ENCODE data around the gene OR13C4. TPM values are rescaled to one million over a fixed set of nuclear protein-coding genes. Genes with fewer than 3 reads are reported as not detected.
"Not testable (repeated sequence)": the region's sequence is repeated elsewhere in the genome, so short reads cannot be mapped to it uniquely, and the experiment has no call there.

OR13C4 gene
- polyA plus RNA-seq, 1 donor from 2014 or later, result not detected

GRCh38 chr9:104536756-104537155, 9.7 kb upstream of the OR13C4 start, which contains the start of gene OR13C3:
TSS of gene OR13C3 (minus strand) at chr9:104536856. CDS start at chr9:104536723, 133 bp downstream.
- no peaks in the 10 kb centered on the region for H3K9me2 ChIP-seq (ENCODE audit: insufficient read depth, low read length)
- no peaks in the 10 kb centered on the region for H3K27me3 ChIP-seq (ENCODE audit: insufficient read depth, low read depth, low read length)
- no peaks in the 10 kb centered on the region for H3F3A ChIP-seq (ENCODE audit: insufficient read depth, low read length, poor library complexity, severe bottlenecking)
- TF ChIP-seq EZH2 (IDR thresholded peaks at IDR 0.05; ENCODE audit: borderline replicate concordance, insufficient read depth, low read length, poor library complexity, severe bottlenecking) (no peak), CTCF (IDR thresholded peaks at IDR 0.05; ENCODE audit: poor library complexity, severe bottlenecking) (no peak), REST (IDR thresholded peaks at IDR 0.05; ENCODE audit: borderline replicate concordance) (no peak), TAF1 (IDR thresholded peaks at IDR 0.05; ENCODE audit: low read depth) (no peak), EP300 (conservative IDR thresholded peaks at IDR 0.05; ENCODE audit: poor library complexity, severe bottlenecking) (no peak), SMC3 (conservative IDR thresholded peaks at IDR 0.05; ENCODE audit: poor library complexity) (no peak), RAD21 (conservative IDR thresholded peaks at IDR 0.05) (no peak), MXI1 (conservative IDR thresholded peaks at IDR 0.05; ENCODE audit: poor library complexity, severe bottlenecking) (no peak), POLR2AphosphoS5 (IDR thresholded peaks at IDR 0.05) (no peak)
- H3K4me3 ChIP-seq (ENCODE audit: low read length), result no peak within 1 kb of the TSS
- H3K79me2 ChIP-seq (replicated peaks; ENCODE audit: insufficient read depth, low read length), result no peaks in the 10 kb centered on the region
- no peaks in the 10 kb centered on the region for H3K9me3 ChIP-seq (ENCODE audit: low read length)
- H2AFZ ChIP-seq (ENCODE audit: low read depth, low read length), result no peak within 1 kb of the TSS
- H3K27ac ChIP-seq (ENCODE audit: low read length), result no peak within 1 kb of the TSS
- H3K4me2 ChIP-seq (ENCODE audit: low read length), result no peak within 1 kb of the TSS
- H4K20me1 ChIP-seq (ENCODE audit: insufficient read depth), result no peaks in the 10 kb centered on the region
- H3K36me3 ChIP-seq (ENCODE audit: insufficient read depth, low read length), result no peaks in the 10 kb centered on the region
- no peak within 1 kb of the TSS for H3K9ac ChIP-seq (ENCODE audit: low read length)

DNA sequence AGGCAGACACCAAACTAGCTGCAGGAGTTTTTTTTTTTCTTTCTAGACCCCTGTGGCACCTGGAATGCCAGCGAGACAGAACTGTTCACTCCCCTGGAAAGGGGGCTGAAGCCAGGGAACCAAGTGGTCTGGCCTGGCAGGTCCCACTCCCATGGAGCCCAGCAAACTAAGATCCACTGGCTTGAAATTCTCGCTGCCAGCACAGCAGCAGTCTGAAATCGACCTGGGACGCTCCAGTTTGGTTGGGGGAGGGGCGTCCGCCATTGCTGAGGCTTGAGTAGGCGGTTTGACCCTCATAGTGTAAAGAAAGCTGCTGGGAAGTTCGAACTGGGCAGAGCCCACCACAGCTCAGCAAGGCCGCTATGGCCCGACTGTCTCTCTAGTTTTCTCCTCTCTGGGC, 6.8 kb downstream of the OR13C4 start:
- H3K36me3 ChIP-seq (ENCODE audit: insufficient read depth, low read length); H3K9me3 ChIP-seq (ENCODE audit: low read length); H3F3A ChIP-seq (ENCODE audit: insufficient read depth, low read length, poor library complexity, severe bottlenecking); H3K27me3 ChIP-seq (ENCODE audit: insufficient read depth, low read depth, low read length); H3K4me3 ChIP-seq (ENCODE audit: low read length); H3K79me2 ChIP-seq (replicated peaks; ENCODE audit: insufficient read depth, low read length); H3K9ac ChIP-seq (ENCODE audit: low read length); H2AFZ ChIP-seq (ENCODE audit: low read depth, low read length); H4K20me1 ChIP-seq (ENCODE audit: insufficient read depth); H3K9me2 ChIP-seq (ENCODE audit: insufficient read depth, low read length); H3K4me2 ChIP-seq (ENCODE audit: low read length); H3K27ac ChIP-seq (ENCODE audit: low read length): not testable (repeated sequence)

DNA sequence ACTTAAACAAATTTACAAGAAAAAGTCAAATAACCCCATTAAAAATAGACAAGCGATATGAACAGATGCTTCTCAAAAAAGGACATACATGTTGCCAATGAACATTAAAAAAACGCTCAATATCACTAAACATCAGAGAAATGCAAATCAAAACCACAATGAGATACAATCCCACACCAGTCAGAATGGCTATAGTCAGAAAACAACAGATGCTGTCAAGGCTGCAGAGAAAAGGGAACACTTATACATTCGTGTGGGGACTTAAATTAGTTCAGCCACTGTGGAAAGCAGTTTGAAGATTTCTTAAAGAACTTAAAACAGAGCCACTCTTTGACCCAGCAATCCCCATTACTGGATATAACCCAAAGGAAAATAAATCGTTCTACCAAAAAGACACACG, 12.1 kb downstream of the OR13C4 start:
- Histone ChIP-seq H3K9me3 (ENCODE audit: low read length) (no peaks in the 10 kb centered on the region), H3K4me3 (ENCODE audit: low read length) (no peak overlapping the region), H3K27ac (ENCODE audit: low read length) (no peak overlapping the region), H3K36me3 (ENCODE audit: insufficient read depth, low read length) (no peaks in the 10 kb centered on the region), H4K20me1 (ENCODE audit: insufficient read depth) (no peaks in the 10 kb centered on the region), H3K27me3 (ENCODE audit: insufficient read depth, low read depth, low read length) (no peaks in the 10 kb centered on the region), H3K79me2 (replicated peaks; ENCODE audit: insufficient read depth, low read length) (no peaks in the 10 kb centered on the region), H3F3A (ENCODE audit: insufficient read depth, low read length, poor library complexity, severe bottlenecking) (no peaks in the 10 kb centered on the region), H3K4me2 (ENCODE audit: low read length) (no peak overlapping the region), H2AFZ (ENCODE audit: low read depth, low read length) (no peak overlapping the region), H3K9ac (ENCODE audit: low read length) (no peak overlapping the region), H3K9me2 (ENCODE audit: insufficient read depth, low read length) (no peaks in the 10 kb centered on the region)
- no peak for TF ChIP-seq RAD21 (conservative IDR thresholded peaks at IDR 0.05)
- no peak for TF ChIP-seq CTCF (IDR thresholded peaks at IDR 0.05; ENCODE audit: poor library complexity, severe bottlenecking)
- TF ChIP-seq MXI1 (conservative IDR thresholded peaks at IDR 0.05; ENCODE audit: poor library complexity, severe bottlenecking), result no peak
- no peak for TF ChIP-seq SMC3 (conservative IDR thresholded peaks at IDR 0.05; ENCODE audit: poor library complexity)
- no peak for TF ChIP-seq EZH2 (IDR thresholded peaks at IDR 0.05; ENCODE audit: borderline replicate concordance, insufficient read depth, low read length, poor library complexity, severe bottlenecking)
- TF ChIP-seq TAF1 (IDR thresholded peaks at IDR 0.05; ENCODE audit: low read depth), result no peak
- TF ChIP-seq POLR2AphosphoS5 (IDR thresholded peaks at IDR 0.05), result no peak
- no peak for TF ChIP-seq REST (IDR thresholded peaks at IDR 0.05; ENCODE audit: borderline replicate concordance)
- no peak for TF ChIP-seq EP300 (conservative IDR thresholded peaks at IDR 0.05; ENCODE audit: poor library complexity, severe bottlenecking)
